ENCODE measurements around the gene COL6A3. TPM values are rescaled to one million over a fixed set of nuclear protein-coding genes. Genes with fewer than 3 reads are reported as not detected.

Gene COL6A3
- total RNA-seq, 4 donors from 2014 or later: 68.1 to 261 (median 75.6) TPM

DNA sequence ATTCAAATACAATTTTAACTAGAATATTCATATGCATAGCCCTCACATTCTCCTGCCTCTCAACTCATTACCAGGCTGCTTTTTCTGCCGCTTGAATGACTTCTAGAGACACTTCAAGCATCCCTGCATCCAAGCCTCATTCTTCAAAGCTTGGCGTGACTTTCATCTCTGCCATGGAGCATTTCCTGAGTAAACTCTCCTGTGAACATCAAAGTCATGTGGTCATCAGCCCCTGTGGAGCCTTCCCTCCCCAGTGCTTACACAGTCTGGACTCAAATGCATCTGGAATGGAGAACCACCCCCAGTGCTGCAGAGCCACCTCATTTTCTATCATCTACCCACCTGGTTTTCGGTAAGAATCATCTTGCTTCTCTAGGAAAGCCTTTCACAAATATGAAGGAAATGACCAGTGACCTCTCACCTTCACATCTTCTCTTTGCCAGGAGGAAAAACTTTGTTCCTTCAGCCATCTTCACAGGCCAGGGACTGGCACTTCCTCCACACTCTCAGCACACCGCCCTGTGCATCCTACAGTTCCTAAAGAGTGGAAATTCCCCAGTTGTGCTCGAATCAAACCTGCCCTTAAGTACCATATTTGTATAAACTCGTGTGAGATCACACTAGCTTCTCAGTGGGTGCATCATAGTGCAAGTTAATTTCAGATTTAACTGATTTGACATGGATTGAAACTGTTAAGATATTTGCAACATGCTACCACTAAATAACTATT lies 116.4 kb downstream of the COL6A3 start:
- H3K27ac ChIP-seq: peak overlapping the region; percentile 64 to 82 (median 76)
- peaks cover 0 to 20% (median 7%) of the 10 kb centered on the region in 4 donors for H3K4me1 ChIP-seq
- DNase-seq: no peak
- in situ Hi-C loops (cut with MboI; ENCODE audit: low pct_ligation_motif_present in 1 of 4, low pct_unique_long_range_greater_than_20kb in 1 of 4, low sequenced_read_pairs in 3 of 4) (no loop called here), intact Hi-C loops (cut with DNase I; ENCODE audit: low total_unique reads) (loop anchor here (10.0 kb wide), 1 partner anchor 117 kb away; the partner anchor contains the start of gene COL6A3)
- 55 to 70% methylated on average over 4 to 6 of the region's 6 CpGs for WGBS, 2 donors (ENCODE audit: low coverage in 1 of 2)
- H3K36me3 ChIP-seq: no peaks in the 10 kb centered on the region
- no peak overlapping the region for H3K4me3 ChIP-seq
- H3K27me3 ChIP-seq: no peaks in the 10 kb centered on the region
- no peaks in the 10 kb centered on the region for H3K9me3 ChIP-seq
- TF ChIP-seq EP300 (IDR thresholded peaks at IDR 0.05; ENCODE audit: low read depth) (no peak), POLR2A (IDR thresholded peaks at IDR 0.05) (no peak), POLR2AphosphoS5 (IDR thresholded peaks at IDR 0.05) (no peak)
- TF ChIP-seq, protein P1, sequence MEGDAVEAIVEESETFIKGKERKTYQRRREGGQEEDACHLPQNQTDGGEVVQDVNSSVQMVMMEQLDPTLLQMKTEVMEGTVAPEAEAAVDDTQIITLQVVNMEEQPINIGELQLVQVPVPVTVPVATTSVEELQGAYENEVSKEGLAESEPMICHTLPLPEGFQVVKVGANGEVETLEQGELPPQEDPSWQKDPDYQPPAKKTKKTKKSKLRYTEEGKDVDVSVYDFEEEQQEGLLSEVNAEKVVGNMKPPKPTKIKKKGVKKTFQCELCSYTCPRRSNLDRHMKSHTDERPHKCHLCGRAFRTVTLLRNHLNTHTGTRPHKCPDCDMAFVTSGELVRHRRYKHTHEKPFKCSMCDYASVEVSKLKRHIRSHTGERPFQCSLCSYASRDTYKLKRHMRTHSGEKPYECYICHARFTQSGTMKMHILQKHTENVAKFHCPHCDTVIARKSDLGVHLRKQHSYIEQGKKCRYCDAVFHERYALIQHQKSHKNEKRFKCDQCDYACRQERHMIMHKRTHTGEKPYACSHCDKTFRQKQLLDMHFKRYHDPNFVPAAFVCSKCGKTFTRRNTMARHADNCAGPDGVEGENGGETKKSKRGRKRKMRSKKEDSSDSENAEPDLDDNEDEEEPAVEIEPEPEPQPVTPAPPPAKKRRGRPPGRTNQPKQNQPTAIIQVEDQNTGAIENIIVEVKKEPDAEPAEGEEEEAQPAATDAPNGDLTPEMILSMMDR (IDR thresholded peaks at IDR 0.05): no peak

DNA sequence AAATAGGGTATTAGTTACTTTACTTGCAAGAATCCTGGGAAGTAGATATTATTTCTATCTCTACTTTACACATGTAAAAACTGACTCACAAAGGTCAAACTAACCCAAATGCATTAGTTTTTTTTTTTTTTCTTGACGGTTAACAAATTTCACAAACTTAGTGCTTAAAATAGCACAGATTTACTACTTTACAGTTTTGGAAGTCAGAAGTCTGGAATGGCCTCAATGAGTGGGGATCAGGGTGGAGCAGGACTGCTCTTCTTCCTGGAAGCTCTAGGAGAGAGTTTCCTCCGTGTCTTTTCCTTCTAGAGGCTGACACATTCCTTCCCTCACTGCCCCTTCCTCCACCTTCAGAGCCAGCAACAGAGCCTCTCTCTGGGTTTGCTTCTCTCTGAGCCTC lies 117.2 kb downstream of the COL6A3 start:
- Histone ChIP-seq H3K36me3 (no peaks in the 10 kb centered on the region), H3K4me3 (no peak overlapping the region), H3K9me3 (no peaks in the 10 kb centered on the region), H3K27me3 (no peaks in the 10 kb centered on the region), H3K27ac (peak overlapping the region; percentile 64 to 82 (median 76)), H3K4me1 (peaks cover 5 to 24% (median 11%) of the 10 kb centered on the region in 4 donors)
- 43 to 53% methylated on average over 2 of the region's 2 CpGs for WGBS, 2 donors (ENCODE audit: low coverage in 1 of 2)
- TF ChIP-seq POLR2A (IDR thresholded peaks at IDR 0.05) (no peak), POLR2AphosphoS5 (IDR thresholded peaks at IDR 0.05) (peak in 1 of 3 donors; percentile 6)
- intact Hi-C loops (cut with DNase I; ENCODE audit: low total_unique reads): loop anchor here (10.0 kb wide), 1 partner anchor 118 kb away; the partner anchor contains the start of gene COL6A3
- no peak for DNase-seq
- in situ Hi-C loops (cut with MboI; ENCODE audit: low pct_ligation_motif_present in 1 of 4, low pct_unique_long_range_greater_than_20kb in 1 of 4, low sequenced_read_pairs in 3 of 4): no loop called here

DNA sequence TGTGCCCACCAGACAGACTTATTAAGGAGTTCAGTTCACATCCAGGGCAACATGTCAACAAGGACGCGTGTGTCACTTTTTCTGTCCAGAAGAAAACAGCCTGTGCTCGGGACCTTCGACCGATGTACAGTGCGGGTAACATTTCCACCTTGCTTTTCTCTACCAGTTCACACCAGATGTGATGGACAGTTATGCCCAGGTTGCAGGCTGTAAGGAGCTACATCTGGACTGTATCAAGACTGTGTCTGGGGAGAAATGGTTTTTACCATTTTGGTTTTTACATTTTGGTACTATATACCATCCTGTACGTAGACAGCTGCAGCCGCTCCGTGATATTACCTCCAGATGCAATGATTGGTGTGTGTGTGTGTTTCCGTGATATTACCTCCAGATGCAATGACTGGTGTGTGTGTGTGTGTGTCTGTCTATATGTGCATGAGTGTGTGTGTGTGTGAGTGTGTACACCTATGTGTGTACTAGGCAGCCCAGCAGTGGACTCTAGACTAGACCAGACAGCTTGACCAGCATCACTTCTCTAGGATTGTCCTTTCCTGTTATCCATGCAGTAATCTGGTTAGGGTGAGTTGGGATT lies 118.0 kb downstream of the COL6A3 start:
- TF ChIP-seq, protein P1 (IDR thresholded peaks at IDR 0.05): no peak
- TF ChIP-seq POLR2AphosphoS5 (IDR thresholded peaks at IDR 0.05): peak in 2 of 3 donors; percentile 34 to 49
- Histone ChIP-seq H3K4me3 (no peak overlapping the region), H3K36me3 (no peaks in the 10 kb centered on the region), H3K4me1 (peaks cover 12 to 32% (median 18%) of the 10 kb centered on the region in 4 donors), H3K27ac (peak overlapping the region; percentile 45 to 82 (median 76)), H3K27me3 (peaks cover under 1% of the 10 kb centered on the region), H3K9me3 (no peaks in the 10 kb centered on the region)
- 87 to 94% methylated on average over 4 to 10 of the region's 10 CpGs for WGBS, 2 donors (ENCODE audit: low coverage in 1 of 2)
- intact Hi-C loops (cut with DNase I; ENCODE audit: low total_unique reads) (loop anchor here (10.0 kb wide), 1 partner anchor 119 kb away; the partner anchor contains the start of gene COL6A3), in situ Hi-C loops (cut with MboI; ENCODE audit: low pct_ligation_motif_present in 1 of 4, low pct_unique_long_range_greater_than_20kb in 1 of 4, low sequenced_read_pairs in 3 of 4) (no loop called here)
- DNase-seq: no peak

DNA sequence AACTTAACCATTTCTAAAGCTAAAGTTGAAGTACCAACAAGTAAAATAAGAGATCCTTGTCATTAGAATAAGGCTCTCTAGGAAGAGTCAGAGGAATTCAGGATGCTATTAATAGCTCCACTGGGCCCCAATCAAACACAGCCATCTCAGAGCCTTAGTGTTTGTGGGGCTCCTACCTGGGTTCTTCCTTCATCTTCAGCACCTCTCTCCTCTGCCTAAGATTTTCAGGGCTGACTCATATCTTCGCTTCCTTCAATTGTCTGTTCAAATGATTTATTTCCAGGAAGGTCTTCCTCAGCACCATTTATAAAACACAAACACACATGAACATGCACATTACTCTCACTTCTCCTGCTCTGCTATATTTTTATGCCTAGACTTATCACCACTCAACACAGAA lies 119.5 kb downstream of the COL6A3 start:
- peaks cover 6% of the 10 kb centered on the region for H3K27me3 ChIP-seq
- no peak overlapping the region for H3K4me3 ChIP-seq
- DNase-seq: no peak
- intact Hi-C loops (cut with DNase I; ENCODE audit: low total_unique reads) (loop anchor here (10.0 kb wide), 1 partner anchor 120 kb away; the partner anchor contains the start of gene COL6A3), in situ Hi-C loops (cut with MboI; ENCODE audit: low pct_ligation_motif_present in 1 of 4, low pct_unique_long_range_greater_than_20kb in 1 of 4, low sequenced_read_pairs in 3 of 4) (no loop called here)
- H3K27ac ChIP-seq: peak overlapping the region; percentile 45 to 82 (median 76)
- WGBS, 2 donors (ENCODE audit: low coverage in 1 of 2): 67% methylated on average over 1 of the region's 1 CpG; no CpG with 5 or more reads in 1 of the 2 donors
- peaks cover 21 to 41% (median 27%) of the 10 kb centered on the region in 4 donors for H3K4me1 ChIP-seq
- TF ChIP-seq, protein P1 (IDR thresholded peaks at IDR 0.05): no peak
- TF ChIP-seq EP300 (IDR thresholded peaks at IDR 0.05; ENCODE audit: low read depth) (no peak), POLR2AphosphoS5 (IDR thresholded peaks at IDR 0.05) (no peak), POLR2A (IDR thresholded peaks at IDR 0.05) (no peak)
- H3K36me3 ChIP-seq: no peaks in the 10 kb centered on the region
- H3K9me3 ChIP-seq: no peaks in the 10 kb centered on the region
